HCT116 (cell line): Measurements from ENCODE around the gene GFOD2. TPM values are rescaled to one million over a fixed set of nuclear protein-coding genes. Genes with fewer than 3 reads are reported as not detected.

Experiments
- ATAC-seq: fragments of 200-7000 bp; cut with Tn5 transposase; 2 replicates; pipeline ENCODE4 v1.9.1; 2020; ENCODE audit warnings: mild to moderate bottlenecking, moderate library complexity
- BruUV-seq: library from RNA; stranded (reverse); fragments of 400-500 nt; replicated peaks from 2 replicates; lab custom pipeline; 2021; lab: Mats Ljungman, UMichigan
- CTCF ChIA-PET: fragments of 300-600 bp; sonication (Branson Sonifier 250); formaldehyde crosslinking; loops from one replicate; lab custom pipeline; 2021; ENCODE audit warnings: antibody characterized with exemption; lab: Charles Lee
- POLR2A ChIA-PET: fragments of 300-600, 350-600 bp; sonication (Branson Sonifier 250); formaldehyde crosslinking; loops from one replicate; lab custom pipeline; 2021; ENCODE audit warnings: antibody characterized with exemption; lab: Charles Lee
- RAD21 ChIA-PET, 2 experiments: fragments of 300-600 bp; sonication (Branson Sonifier 250); formaldehyde crosslinking; loops; one replicate each; lab custom pipeline; 2023; ENCODE audit warnings: low total read pairs in 2 of 2; ENCODE audit not compliant: uncharacterized antibody in 2 of 2, unreplicated experiment in 2 of 2, low non-redundant PET in 1 of 2; lab: Charles Lee
- DNase-seq: peaks from one replicate; pipeline ENCODE4 v3.0.0-alpha.2; 2010; ENCODE audit warnings: low read depth, low spot score
- H2AFZ ChIP-seq: fragments of 200-600 bp; shearing (Covaris generic), sonication (generic); 2 replicates; pipeline ENCODE4 v1.6.1; 2017; ENCODE audit warnings: low read depth, mixed run types, mixed read lengths, antibody characterized with exemption, low read length; ENCODE audit not compliant: poor library complexity, severe bottlenecking
- H3K27ac ChIP-seq: 2 replicates; pipeline ENCODE4 v1.5.1; 2012; ENCODE audit warnings: low read depth, low read length
- H3K27me3 ChIP-seq: fragments of 200-600 bp; sonication (generic); 2 replicates; pipeline ENCODE4 v1.6.1; 2016; ENCODE audit warnings: mixed run types, low read length, mixed read lengths; ENCODE audit not compliant: insufficient read depth
- H3K36me3 ChIP-seq, 2 experiments: fragments of 200-500 bp in 1 of 2; fragments of 200-600 bp in 1 of 2; sonication (Bioruptor generic) in 1 of 2; sonication (generic) in 1 of 2; 2 replicates each; pipeline versions ENCODE4 v1.5.1 to v1.6.1; 2014 to 2016; ENCODE audit warnings: low read length in 2 of 2, inconsistent platforms in 1 of 2, mixed read lengths in 1 of 2, mixed run types in 1 of 2; ENCODE audit not compliant: insufficient read depth in 2 of 2, control insufficient read depth in 1 of 2
- H3K4me1 ChIP-seq, 2 experiments: fragments of 200-600 bp in 1 of 2; sonication (generic) in 1 of 2; 2 replicates each; pipeline versions ENCODE4 v1.5.1 to v1.6.1; 2012 to 2017; ENCODE audit warnings: low read length in 2 of 2, inconsistent platforms in 1 of 2, mild to moderate bottlenecking in 1 of 2, mixed read lengths in 1 of 2, mixed run types in 1 of 2, moderate library complexity in 1 of 2; ENCODE audit not compliant: insufficient read depth in 2 of 2, control insufficient read depth in 1 of 2
- H3K4me2 ChIP-seq: fragments of 200-600 bp; sonication (generic); 2 replicates; pipeline ENCODE4 v1.6.1; 2017; ENCODE audit warnings: mixed run types, low read length, mixed read lengths
- H3K4me3 ChIP-seq, 2 experiments: fragments of 200-600 bp in 1 of 2; sonication (generic) in 1 of 2; replicated peaks in 1 of 2; 2 replicates each; pipeline ENCODE4 v1.5.1; 2011 to 2016; ENCODE audit warnings: low read length in 2 of 2, control low read depth in 1 of 2, low read depth in 1 of 2, mild to moderate bottlenecking in 1 of 2, mixed read lengths in 1 of 2, mixed run types in 1 of 2
- H3K79me2 ChIP-seq: fragments of 200-600 bp; sonication (generic); 2 replicates; pipeline ENCODE4 v1.6.1; 2017; ENCODE audit warnings: mild to moderate bottlenecking, mixed run types, low read length, moderate library complexity, mixed read lengths; ENCODE audit not compliant: insufficient read depth
- H3K9ac ChIP-seq: fragments of 200-600 bp; sonication (generic); 2 replicates; pipeline ENCODE4 v1.6.1; 2016; ENCODE audit warnings: low read length, mixed read lengths
- H3K9me2 ChIP-seq: fragments of 200-600 bp; sonication (generic), shearing (Covaris generic); 2 replicates; pipeline ENCODE4 v1.6.1; 2017; ENCODE audit warnings: mixed run types, mild to moderate bottlenecking, moderate library complexity; ENCODE audit not compliant: insufficient read depth
- H3K9me3 ChIP-seq, 2 experiments: fragments of 200-500 bp in 1 of 2; fragments of 200-600 bp in 1 of 2; sonication (Bioruptor generic) in 1 of 2; sonication (generic) in 1 of 2; 2 replicates each; pipeline ENCODE4 v1.6.1; 2014 to 2017; ENCODE audit warnings: low read length in 2 of 2, mixed read lengths in 2 of 2, inconsistent platforms in 1 of 2, low read depth in 1 of 2, mild to moderate bottlenecking in 1 of 2, mixed run types in 1 of 2, moderate library complexity in 1 of 2; ENCODE audit not compliant: control insufficient read depth in 1 of 2, insufficient read depth in 1 of 2
- H4K20me1 ChIP-seq: fragments of 200-600 bp; sonication (generic), shearing (Covaris generic); 2 replicates; pipeline ENCODE4 v1.6.1; 2017; ENCODE audit warnings: mixed run types, mild to moderate bottlenecking, moderate library complexity; ENCODE audit not compliant: insufficient read depth
- ELF1 ChIP-seq: IDR thresholded peaks from 2 replicates; pipeline ENCODE4 v1.6.1; 2012; ENCODE audit warnings: low read depth, borderline replicate concordance
- EZH2phosphoT487 ChIP-seq: fragments of 200-600 bp; IDR thresholded peaks from 2 replicates; pipeline ENCODE4 v1.6.1; 2018; ENCODE audit warnings: antibody characterized with exemption, borderline replicate concordance
- POLR2A ChIP-seq: IDR thresholded peaks from 2 replicates; pipeline ENCODE4 v1.7.0; 2011; ENCODE audit warnings: borderline replicate concordance; ENCODE audit not compliant: insufficient read depth, insufficient read length; ENCODE audit errors: extremely low read depth
- RAD21 ChIP-seq: IDR thresholded peaks from 2 replicates; pipeline ENCODE4 v1.6.1; 2012; ENCODE audit warnings: low read depth, mild to moderate bottlenecking
- REST ChIP-seq: IDR thresholded peaks from 2 replicates; pipeline ENCODE4 v1.6.1; 2012; ENCODE audit warnings: low read depth
- SIN3A ChIP-seq: IDR thresholded peaks from 2 replicates; pipeline ENCODE4 v1.6.1; 2012; ENCODE audit warnings: low read depth
- SP1 ChIP-seq: IDR thresholded peaks from 2 replicates; pipeline ENCODE4 v1.6.1; 2012; ENCODE audit warnings: low read depth
- SRF ChIP-seq: IDR thresholded peaks from 2 replicates; pipeline ENCODE4 v1.6.1; 2012; ENCODE audit warnings: low read depth
- YY1 ChIP-seq: IDR thresholded peaks from 2 replicates; pipeline ENCODE4 v1.6.1; 2011; ENCODE audit warnings: low read length, low read depth, moderate library complexity, mild to moderate bottlenecking; ENCODE audit not compliant: insufficient replicate concordance; ENCODE audit errors: extremely low read depth
- ZFX ChIP-seq: fragments of 450-650 bp; IDR thresholded peaks from 2 replicates; pipeline ENCODE4 v1.6.1; 2017
- intact Hi-C: fragments of 100-400 bp; cut with micrococcal nuclease; formaldehyde crosslinking; loops from 2 replicates; pipeline ENCODE4 v1.10.0; 2022
- total RNA-seq: library from RNA; stranded (reverse); gene quantifications from one replicate; pipeline ENCODE4 v1.2.1, GENCODE V29; 2021; ENCODE audit not compliant: unreplicated experiment
- TF ChIP-seq, protein P1 (sequence below): IDR thresholded peaks from 2 replicates; pipeline ENCODE4 v1.6.1; 2012
- TF ChIP-seq, protein P2 (sequence below): IDR thresholded peaks from 2 replicates; pipeline ENCODE4 v1.6.1; 2012
- TF ChIP-seq, protein P3 (sequence below), 3 experiments: fragments of 200-600 bp in 1 of 3; sonication (generic) in 1 of 3; IDR thresholded peaks in 2 of 3; conservative IDR thresholded peaks in 1 of 3; 2 replicates each; pipeline ENCODE4 v1.5.1; 2012 to 2017; ENCODE audit warnings: low read depth in 2 of 3, low read length in 2 of 3, antibody characterized with exemption in 1 of 3, borderline replicate concordance in 1 of 3, control low read depth in 1 of 3, mild to moderate bottlenecking in 1 of 3, mixed read lengths in 1 of 3, mixed run types in 1 of 3, moderate library complexity in 1 of 3; ENCODE audit not compliant: insufficient read depth in 1 of 3

GFOD2 gene
- total RNA-seq, 1 experiment from 2014 or later, result 17.4 TPM

- H3K4me1 ChIP-seq, result peaks cover 0 to 4% of the 10 kb centered on the region in 2 experiments; a peak in 1 of 4 replicates
- no TSS peak for BruUV-seq
- ChIA-PET RAD21 (no interaction called here), CTCF (interaction anchor here (1.0 to 1.6 kb wide), 3 partner anchors 80 to 121 kb away, joined by 3 to 5 read pairs (median 4); partner anchors contain the start of gene CTCF), POLR2A (no interaction called here)
- H3K79me2 ChIP-seq, result no peaks in the 10 kb centered on the region
- DNase-seq, result no peak
- peaks cover 12 to 20% of the 10 kb centered on the region in 2 experiments; a peak in 3 of 4 replicates for H3K36me3 ChIP-seq
- no peak for ATAC-seq
- intact Hi-C loops, result no loop called here
- H3K9me3 ChIP-seq, result no peaks in the 10 kb centered on the region
- H3K27me3 ChIP-seq, result no peaks in the 10 kb centered on the region
- no peak overlapping the region for H3K27ac ChIP-seq
- no peak overlapping the region for H2AFZ ChIP-seq
- H3K9me2 ChIP-seq, result no peaks in the 10 kb centered on the region
- no peaks in the 10 kb centered on the region for H4K20me1 ChIP-seq
- no peak overlapping the region for H3K4me3 ChIP-seq
- TF ChIP-seq RAD21 (peak; percentile 15; the same call in 1 of the 2 replicates), YY1 (no peak)
- TF ChIP-seq, protein P1, sequence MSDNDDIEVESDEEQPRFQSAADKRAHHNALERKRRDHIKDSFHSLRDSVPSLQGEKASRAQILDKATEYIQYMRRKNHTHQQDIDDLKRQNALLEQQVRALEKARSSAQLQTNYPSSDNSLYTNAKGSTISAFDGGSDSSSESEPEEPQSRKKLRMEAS, result no peak; the same call in 1 of the 2 replicates
- TF ChIP-seq, protein P2, sequence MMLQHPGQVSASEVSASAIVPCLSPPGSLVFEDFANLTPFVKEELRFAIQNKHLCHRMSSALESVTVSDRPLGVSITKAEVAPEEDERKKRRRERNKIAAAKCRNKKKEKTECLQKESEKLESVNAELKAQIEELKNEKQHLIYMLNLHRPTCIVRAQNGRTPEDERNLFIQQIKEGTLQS, result no peak
- H3K9ac ChIP-seq, result no peak overlapping the region
- no peak overlapping the region for H3K4me2 ChIP-seq
Observed at GRCh38 chr16:67641779-67642708, 77.1 kb downstream of the GFOD2 start.

DNA sequence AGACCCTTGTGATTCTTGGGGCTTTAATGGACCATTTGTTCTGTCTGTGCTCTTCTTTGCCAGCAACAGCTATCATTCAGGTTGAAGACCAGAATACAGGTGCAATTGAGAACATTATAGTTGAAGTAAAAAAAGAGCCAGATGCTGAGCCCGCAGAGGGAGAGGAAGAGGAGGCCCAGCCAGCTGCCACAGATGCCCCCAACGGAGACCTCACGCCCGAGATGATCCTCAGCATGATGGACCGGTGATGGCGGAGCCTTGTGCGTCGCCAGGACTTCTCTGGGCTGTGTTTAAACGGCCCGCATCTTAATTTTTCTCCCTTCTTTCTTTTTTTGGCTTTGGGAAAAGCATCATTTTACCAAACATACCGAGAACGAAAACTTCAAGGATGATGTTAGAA, 81.5 kb downstream of the GFOD2 start:
- Histone ChIP-seq H3K36me3 (peaks cover 20 to 30% of the 10 kb centered on the region in 2 experiments; a peak in 3 of 4 replicates), H3K27ac (no peak overlapping the region), H3K9me2 (no peaks in the 10 kb centered on the region), H3K27me3 (no peaks in the 10 kb centered on the region), H3K4me1 (no peaks in the 10 kb centered on the region), H4K20me1 (peaks cover 4% of the 10 kb centered on the region; the same call in 1 of the 2 replicates), H3K9ac (no peak overlapping the region), H3K4me3 (no peak overlapping the region), H3K9me3 (no peaks in the 10 kb centered on the region), H3K4me2 (no peak overlapping the region), H3K79me2 (peaks cover 6% of the 10 kb centered on the region; the same call in 1 of the 2 replicates), H2AFZ (no peak overlapping the region)
- ChIA-PET RAD21 (no interaction called here), POLR2A (no interaction called here), CTCF (no interaction called here)
- BruUV-seq, result no TSS peak
- intact Hi-C loops, result no loop called here
- ATAC-seq, result no peak
- no peak for DNase-seq
- TF ChIP-seq ZFX, result no peak
- no peak for TF ChIP-seq SRF
- no peak for TF ChIP-seq SP1
- no peak for TF ChIP-seq SIN3A
- TF ChIP-seq, protein P3, sequence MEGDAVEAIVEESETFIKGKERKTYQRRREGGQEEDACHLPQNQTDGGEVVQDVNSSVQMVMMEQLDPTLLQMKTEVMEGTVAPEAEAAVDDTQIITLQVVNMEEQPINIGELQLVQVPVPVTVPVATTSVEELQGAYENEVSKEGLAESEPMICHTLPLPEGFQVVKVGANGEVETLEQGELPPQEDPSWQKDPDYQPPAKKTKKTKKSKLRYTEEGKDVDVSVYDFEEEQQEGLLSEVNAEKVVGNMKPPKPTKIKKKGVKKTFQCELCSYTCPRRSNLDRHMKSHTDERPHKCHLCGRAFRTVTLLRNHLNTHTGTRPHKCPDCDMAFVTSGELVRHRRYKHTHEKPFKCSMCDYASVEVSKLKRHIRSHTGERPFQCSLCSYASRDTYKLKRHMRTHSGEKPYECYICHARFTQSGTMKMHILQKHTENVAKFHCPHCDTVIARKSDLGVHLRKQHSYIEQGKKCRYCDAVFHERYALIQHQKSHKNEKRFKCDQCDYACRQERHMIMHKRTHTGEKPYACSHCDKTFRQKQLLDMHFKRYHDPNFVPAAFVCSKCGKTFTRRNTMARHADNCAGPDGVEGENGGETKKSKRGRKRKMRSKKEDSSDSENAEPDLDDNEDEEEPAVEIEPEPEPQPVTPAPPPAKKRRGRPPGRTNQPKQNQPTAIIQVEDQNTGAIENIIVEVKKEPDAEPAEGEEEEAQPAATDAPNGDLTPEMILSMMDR (IDR thresholded peaks at IDR 0.05 in 2 of 3, conservative IDR thresholded peaks at IDR 0.05 in 1 of 3; ENCODE audit: borderline replicate concordance in 1 of 3, insufficient read depth in 1 of 3, low read depth in 2 of 3, low read length in 2 of 3), result no peak
- no peak for TF ChIP-seq REST
- TF ChIP-seq ELF1, result no peak
- TF ChIP-seq POLR2A, result no peak
- no peak for TF ChIP-seq EZH2phosphoT487
